Nephron progenitor cell (in vitro differentiated cells): ENCODE results near the gene ZNF736.
"Not testable (repeated sequence)": the region's sequence is repeated elsewhere in the genome, so short reads cannot be mapped to it uniquely, and the experiment has no call there.

ENCODE experiments used
- DNase-seq: peaks from one replicate; pipeline ENCODE4 v3.0.0; 2021
- H3K27ac Mint-ChIP-seq: 2 replicates; pipeline ENCODE4 v1.8.0; 2021; ENCODE audit warnings: mild to moderate bottlenecking, moderate library complexity, mixed read lengths
- H3K27me3 Mint-ChIP-seq: 2 replicates; pipeline ENCODE4 v1.8.0; 2021; ENCODE audit warnings: mild to moderate bottlenecking, low read depth, mixed read lengths; ENCODE audit not compliant: poor library complexity
- H3K36me3 Mint-ChIP-seq: 2 replicates; pipeline ENCODE4 v1.8.0; 2021; ENCODE audit warnings: low read depth, mixed read lengths
- H3K4me1 Mint-ChIP-seq: 2 replicates; pipeline ENCODE4 v1.8.0; 2021; ENCODE audit warnings: mixed read lengths
- H3K4me3 Mint-ChIP-seq: 2 replicates; pipeline ENCODE4 v1.8.0; 2021; ENCODE audit warnings: mild to moderate bottlenecking, moderate library complexity, mixed read lengths
- H3K9me3 Mint-ChIP-seq: 2 replicates; pipeline ENCODE4 v1.8.0; 2021; ENCODE audit warnings: mild to moderate bottlenecking, moderate library complexity, mixed read lengths
- TF ChIP-seq, protein P1 (sequence below): fragments of 200-600 bp; sonication (generic); IDR thresholded peaks from 2 replicates; pipeline ENCODE4 v1.5.0; 2021; ENCODE audit warnings: antibody characterized with exemption

ZNF736 gene

DNA sequence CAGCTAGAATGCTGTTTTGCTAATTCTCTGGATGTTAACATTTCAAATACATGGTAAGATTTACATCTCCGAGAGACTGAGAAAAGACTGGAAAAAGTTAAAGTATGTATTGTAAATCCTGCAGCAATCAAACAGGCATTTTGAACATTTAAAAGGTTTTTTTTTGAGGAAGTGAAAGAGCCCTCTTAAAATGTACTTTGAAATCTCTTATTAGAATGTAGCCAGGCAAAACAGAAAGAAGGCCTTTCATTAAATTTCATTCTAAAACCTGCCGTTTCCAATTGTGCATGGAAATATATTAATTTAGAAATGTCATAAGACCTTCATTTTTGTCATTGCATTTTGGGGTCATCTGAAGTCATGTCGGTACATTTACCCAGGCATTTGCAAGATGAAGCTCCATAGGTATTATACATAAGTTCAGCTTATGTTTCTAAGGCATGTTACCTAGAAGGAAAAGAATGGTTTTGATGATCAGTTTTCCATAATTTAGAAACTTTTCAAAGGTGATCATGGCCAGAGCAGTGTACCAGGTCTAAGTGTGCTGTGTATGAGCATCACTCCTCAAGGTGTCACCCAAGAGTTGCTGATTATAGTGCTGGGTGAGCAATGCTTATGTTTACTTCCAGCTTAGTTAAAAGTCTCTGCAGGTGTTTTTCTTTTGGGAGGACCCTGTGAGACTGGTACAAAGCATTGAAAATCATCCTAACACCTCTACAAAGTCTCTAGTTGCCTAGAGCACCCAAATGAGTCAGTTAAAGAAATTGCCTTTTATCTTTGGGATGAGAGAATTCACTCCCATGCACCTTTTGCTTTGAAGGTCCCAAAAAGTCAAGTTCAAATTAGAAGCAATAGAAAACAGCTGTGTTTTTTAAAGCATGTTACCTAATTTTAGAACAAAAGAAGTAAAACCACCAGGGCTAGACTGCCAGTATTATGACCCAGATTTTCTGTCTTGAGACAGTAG is 7.1 kb downstream of the ZNF736 start:
- H3K4me1 Mint-ChIP-seq, result no peaks in the 10 kb centered on the region

DNA sequence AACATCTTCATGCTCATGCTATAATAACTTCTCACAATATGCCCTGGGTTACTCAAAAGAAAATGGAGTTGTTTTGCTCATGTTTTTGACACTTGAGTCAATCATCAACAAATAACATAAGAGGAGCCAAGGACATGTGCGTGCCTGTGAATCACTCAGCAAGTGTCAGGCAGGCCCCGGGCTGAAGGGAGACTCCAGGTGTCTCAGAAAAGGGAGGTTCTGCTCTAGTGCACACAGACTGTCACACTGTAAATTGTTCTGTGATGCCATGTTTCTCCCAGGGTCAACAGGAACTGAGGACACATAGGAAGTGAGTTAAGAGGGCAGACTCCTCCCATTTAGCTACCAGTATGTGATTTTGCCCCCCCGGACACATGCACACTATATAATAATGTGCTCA is 10.4 kb downstream of the ZNF736 start:
- not testable (repeated sequence) for H3K4me3 Mint-ChIP-seq
- H3K9me3 Mint-ChIP-seq, result peaks cover 83% of the 10 kb centered on the region

More for the DNA sequence above, 7.1 kb downstream of the ZNF736 start:
- TF ChIP-seq, protein P1, sequence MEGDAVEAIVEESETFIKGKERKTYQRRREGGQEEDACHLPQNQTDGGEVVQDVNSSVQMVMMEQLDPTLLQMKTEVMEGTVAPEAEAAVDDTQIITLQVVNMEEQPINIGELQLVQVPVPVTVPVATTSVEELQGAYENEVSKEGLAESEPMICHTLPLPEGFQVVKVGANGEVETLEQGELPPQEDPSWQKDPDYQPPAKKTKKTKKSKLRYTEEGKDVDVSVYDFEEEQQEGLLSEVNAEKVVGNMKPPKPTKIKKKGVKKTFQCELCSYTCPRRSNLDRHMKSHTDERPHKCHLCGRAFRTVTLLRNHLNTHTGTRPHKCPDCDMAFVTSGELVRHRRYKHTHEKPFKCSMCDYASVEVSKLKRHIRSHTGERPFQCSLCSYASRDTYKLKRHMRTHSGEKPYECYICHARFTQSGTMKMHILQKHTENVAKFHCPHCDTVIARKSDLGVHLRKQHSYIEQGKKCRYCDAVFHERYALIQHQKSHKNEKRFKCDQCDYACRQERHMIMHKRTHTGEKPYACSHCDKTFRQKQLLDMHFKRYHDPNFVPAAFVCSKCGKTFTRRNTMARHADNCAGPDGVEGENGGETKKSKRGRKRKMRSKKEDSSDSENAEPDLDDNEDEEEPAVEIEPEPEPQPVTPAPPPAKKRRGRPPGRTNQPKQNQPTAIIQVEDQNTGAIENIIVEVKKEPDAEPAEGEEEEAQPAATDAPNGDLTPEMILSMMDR, result no peak
- H3K4me3 Mint-ChIP-seq, result no peak overlapping the region
- DNase-seq, result no peak
- no peaks in the 10 kb centered on the region for H3K36me3 Mint-ChIP-seq
- peaks cover 76% of the 10 kb centered on the region for H3K9me3 Mint-ChIP-seq
- H3K27me3 Mint-ChIP-seq, result no peaks in the 10 kb centered on the region
- H3K27ac Mint-ChIP-seq, result no peak overlapping the region

DNA sequence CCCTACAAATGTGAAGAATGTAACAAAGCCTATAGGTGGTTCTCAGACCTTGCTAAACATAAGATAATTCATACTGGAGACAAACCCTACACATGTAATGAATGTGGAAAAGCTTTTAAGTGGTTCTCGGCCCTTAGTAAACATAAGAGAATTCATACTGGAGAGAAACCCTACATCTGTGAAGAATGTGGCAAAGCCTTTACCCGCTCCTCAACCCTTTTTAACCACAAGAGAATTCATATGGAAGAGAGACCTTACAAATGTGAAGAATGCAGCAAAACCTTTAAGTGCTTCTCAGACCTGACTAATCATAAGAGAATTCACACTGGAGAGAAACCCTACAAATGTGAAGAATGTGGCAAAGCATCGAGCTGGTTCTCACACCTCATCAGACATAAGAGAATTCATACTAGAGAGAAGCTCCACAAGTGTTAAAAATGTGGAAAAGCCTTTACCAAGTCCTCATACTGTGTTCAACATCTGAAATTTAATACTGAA is 35.0 kb downstream of the ZNF736 start:
- not testable (repeated sequence) for H3K27me3 Mint-ChIP-seq, DNase-seq, H3K4me3 Mint-ChIP-seq, H3K36me3 Mint-ChIP-seq, H3K27ac Mint-ChIP-seq, H3K4me1 Mint-ChIP-seq
- H3K9me3 Mint-ChIP-seq, result peaks cover 90% of the 10 kb centered on the region

More for the DNA sequence above, 10.4 kb downstream of the ZNF736 start:
- H3K27me3 Mint-ChIP-seq, H3K27ac Mint-ChIP-seq, H3K36me3 Mint-ChIP-seq, DNase-seq, H3K4me1 Mint-ChIP-seq: not testable (repeated sequence)

DNA sequence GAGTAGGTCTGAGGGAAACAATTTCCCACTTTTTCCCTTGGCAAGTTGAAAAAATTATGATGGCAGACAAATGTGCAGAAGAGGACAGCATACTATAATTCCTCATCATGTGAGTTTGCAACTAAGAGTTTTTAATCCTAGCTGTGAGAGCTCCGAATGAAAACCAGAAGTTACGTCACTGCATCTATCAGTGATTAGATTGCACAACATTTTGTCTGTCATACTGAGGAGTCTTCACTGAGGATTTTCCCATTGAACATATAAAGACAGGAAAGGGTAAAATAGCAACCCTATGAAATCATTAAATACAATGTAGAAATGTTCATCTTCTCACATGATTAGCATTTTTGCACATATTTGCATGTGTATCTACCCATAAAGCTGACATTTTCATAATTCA is 45.8 kb downstream of the ZNF736 start:
- H3K27ac Mint-ChIP-seq, result no peak overlapping the region
- H3K36me3 Mint-ChIP-seq, result no peaks in the 10 kb centered on the region

DNA sequence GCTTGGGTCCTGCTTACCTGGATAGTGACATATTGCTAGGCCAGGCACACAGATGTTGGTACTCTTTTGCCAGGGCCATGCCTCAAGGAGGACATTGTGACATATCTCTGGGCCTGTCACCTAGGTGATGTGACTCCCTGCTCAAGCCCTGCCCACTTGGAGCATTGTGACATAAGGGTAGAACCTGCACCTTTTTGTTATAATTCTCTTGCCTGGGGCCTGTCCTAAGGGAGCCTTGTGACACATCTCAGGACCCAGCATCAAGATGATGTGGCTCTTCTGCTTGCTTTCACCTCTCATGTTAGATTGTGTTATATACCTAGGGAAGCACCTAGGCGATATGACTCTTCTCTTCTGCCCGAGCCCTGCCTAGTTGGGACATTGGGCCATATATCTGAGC is 57.4 kb downstream of the ZNF736 start:
- no peak overlapping the region for H3K4me3 Mint-ChIP-seq
- no peak for DNase-seq
- TF ChIP-seq, protein P1, result no peak
- H3K27ac Mint-ChIP-seq, result no peak overlapping the region
- H3K36me3 Mint-ChIP-seq, result no peaks in the 10 kb centered on the region
- no peaks in the 10 kb centered on the region for H3K4me1 Mint-ChIP-seq
- peaks cover 99% of the 10 kb centered on the region for H3K9me3 Mint-ChIP-seq
- no peaks in the 10 kb centered on the region for H3K27me3 Mint-ChIP-seq

More for the DNA sequence above, 45.8 kb downstream of the ZNF736 start:
- Mint-ChIP-seq H3K9me3 (peaks cover 91% of the 10 kb centered on the region), H3K4me1 (no peaks in the 10 kb centered on the region), H3K4me3 (no peak overlapping the region), H3K27me3 (no peaks in the 10 kb centered on the region)
- TF ChIP-seq, protein P1, result no peak
- no peak for DNase-seq

DNA sequence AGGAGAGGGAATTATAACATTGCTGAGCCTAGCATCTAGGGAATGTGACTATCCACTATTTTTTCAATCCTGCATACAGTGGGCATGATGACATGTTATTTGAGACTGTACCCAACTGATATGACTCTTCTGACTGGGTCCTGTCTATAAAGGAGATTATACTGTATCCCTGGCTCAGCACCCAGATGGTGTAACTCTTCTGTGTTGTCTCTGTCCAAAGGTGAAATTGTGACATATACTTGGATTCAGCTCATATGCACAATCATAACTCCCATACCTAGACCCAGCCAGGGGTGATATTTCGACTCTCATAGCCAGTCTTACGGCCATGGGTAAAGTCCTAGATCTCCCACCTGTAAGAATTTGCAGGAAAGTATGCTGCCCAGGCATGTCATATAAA is 59.3 kb downstream of the ZNF736 start:
- Mint-ChIP-seq H3K4me1 (no peaks in the 10 kb centered on the region), H3K27ac (no peak overlapping the region), H3K27me3 (no peaks in the 10 kb centered on the region), H3K4me3 (no peak overlapping the region), H3K9me3 (peaks cover 98% of the 10 kb centered on the region), H3K36me3 (no peaks in the 10 kb centered on the region)
- no peak for DNase-seq
- TF ChIP-seq, protein P1, result no peak
